Fibroblast of mammary gland (primary cell): ENCODE measurements around the gene BCL2.

Experiments
- DNase-seq: peaks from one replicate; pipeline ENCODE4 v3.0.0-alpha.2; 2010; ENCODE audit warnings: low read depth
- H3K4me3 ChIP-seq: 2 replicates; pipeline ENCODE4 v1.5.1; 2011; ENCODE audit warnings: low read depth, mild to moderate bottlenecking, low read length, moderate library complexity; ENCODE audit not compliant: control insufficient read depth
- TF ChIP-seq, protein P1 (sequence below): conservative IDR thresholded peaks from 2 replicates; pipeline ENCODE4 v1.5.1; 2011; ENCODE audit warnings: low read depth, low read length, inconsistent platforms; ENCODE audit not compliant: control insufficient read depth, insufficient read depth

Gene BCL2

GRCh38 chr18:63131959-63132818, 187.4 kb downstream of the BCL2 start:
- TF ChIP-seq, protein P1, sequence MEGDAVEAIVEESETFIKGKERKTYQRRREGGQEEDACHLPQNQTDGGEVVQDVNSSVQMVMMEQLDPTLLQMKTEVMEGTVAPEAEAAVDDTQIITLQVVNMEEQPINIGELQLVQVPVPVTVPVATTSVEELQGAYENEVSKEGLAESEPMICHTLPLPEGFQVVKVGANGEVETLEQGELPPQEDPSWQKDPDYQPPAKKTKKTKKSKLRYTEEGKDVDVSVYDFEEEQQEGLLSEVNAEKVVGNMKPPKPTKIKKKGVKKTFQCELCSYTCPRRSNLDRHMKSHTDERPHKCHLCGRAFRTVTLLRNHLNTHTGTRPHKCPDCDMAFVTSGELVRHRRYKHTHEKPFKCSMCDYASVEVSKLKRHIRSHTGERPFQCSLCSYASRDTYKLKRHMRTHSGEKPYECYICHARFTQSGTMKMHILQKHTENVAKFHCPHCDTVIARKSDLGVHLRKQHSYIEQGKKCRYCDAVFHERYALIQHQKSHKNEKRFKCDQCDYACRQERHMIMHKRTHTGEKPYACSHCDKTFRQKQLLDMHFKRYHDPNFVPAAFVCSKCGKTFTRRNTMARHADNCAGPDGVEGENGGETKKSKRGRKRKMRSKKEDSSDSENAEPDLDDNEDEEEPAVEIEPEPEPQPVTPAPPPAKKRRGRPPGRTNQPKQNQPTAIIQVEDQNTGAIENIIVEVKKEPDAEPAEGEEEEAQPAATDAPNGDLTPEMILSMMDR, result no peak
- DNase-seq, result no peak
- H3K4me3 ChIP-seq, result no peak overlapping the region

DNA sequence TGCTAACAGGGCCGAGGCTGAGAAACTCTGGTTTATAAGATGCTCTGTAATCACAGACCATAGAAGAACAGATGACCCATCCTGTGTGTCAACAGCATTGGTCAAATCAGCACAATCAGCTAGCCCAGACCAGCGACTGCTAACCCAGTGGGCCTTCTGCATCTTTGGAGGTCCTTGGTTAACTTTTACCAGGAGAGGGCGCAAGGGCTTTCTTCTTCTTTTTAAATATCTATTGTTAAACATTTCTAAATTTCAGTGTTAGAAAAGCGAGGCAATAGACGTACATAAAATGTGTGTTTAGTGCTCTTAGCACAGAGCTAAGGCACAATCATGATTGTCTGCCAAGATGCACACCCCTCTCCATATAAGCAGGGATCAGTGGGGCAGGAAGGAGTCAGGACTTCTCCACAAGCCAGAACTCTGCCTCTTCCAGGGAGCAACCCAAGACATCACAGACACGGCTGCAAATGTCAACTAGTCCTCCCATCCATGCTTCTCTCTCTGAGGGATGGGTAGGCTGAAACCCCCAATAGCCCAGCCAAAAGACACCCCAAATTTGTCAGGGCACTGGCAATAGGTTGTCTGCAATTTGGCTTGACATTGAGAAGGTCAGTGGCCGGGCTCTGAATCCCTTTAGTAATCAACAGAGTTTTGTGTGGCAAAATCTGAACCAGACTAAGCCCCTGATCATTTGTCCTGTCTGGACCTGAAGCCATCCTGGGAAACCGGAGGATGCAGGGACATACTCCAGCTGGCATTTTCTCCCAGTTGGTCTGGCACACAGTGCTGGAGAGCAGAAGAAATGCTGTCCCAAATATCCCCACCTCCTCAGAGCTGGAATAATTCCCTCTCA, 188.2 kb downstream of the BCL2 start:
- TF ChIP-seq, protein P1, result peak; percentile 63

GRCh38 chr18:63130176-63130575, 189.4 kb downstream of the BCL2 start:
- TF ChIP-seq, protein P1, result no peak
- no peak overlapping the region for H3K4me3 ChIP-seq
- no peak for DNase-seq

More for the DNA sequence above, 188.2 kb downstream of the BCL2 start:
- peak; percentile 72 for DNase-seq
- H3K4me3 ChIP-seq, result no peak overlapping the region

DNA sequence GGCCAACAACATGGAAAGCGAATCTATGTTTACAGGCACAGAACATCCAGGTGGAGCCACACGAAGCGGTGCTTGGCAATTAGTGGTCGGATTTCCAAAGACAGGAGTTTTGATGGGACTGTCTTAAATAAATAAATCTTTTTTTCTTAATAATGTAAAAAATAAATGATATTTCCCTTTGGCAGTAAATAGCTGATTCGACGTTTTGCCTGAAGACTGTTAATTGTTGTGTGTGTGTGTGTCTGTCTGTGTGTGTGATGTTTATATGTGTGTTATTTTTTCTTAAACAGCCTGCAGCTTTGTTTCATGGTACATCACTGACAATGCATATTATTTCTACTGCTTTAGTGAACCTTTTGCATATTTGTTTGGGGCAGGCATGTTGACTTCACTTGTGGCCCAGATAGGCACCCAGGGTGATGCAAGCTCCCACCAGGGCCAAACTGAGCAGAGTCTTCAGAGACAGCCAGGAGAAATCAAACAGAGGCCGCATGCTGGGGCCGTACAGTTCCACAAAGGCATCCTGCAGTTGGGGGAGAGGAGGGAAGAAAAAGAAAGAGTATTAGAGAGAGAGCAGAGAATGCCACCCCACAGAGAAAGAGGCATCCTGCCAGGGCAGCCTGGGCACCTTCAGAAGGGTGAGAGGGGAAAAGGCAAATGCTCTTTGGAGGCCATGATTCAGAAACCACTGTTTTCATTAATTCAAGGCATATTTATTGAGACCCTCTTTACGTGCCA, 191.2 kb downstream of the BCL2 start:
- DNase-seq, result no peak
- TF ChIP-seq, protein P1, result no peak
- no peak overlapping the region for H3K4me3 ChIP-seq

- H3K4me3 ChIP-seq, result no peak overlapping the region
- DNase-seq, result no peak
- TF ChIP-seq, protein P1, result no peak
Measured at GRCh38 chr18:63126134-63127069, 193.2 kb downstream of the BCL2 start.

DNA sequence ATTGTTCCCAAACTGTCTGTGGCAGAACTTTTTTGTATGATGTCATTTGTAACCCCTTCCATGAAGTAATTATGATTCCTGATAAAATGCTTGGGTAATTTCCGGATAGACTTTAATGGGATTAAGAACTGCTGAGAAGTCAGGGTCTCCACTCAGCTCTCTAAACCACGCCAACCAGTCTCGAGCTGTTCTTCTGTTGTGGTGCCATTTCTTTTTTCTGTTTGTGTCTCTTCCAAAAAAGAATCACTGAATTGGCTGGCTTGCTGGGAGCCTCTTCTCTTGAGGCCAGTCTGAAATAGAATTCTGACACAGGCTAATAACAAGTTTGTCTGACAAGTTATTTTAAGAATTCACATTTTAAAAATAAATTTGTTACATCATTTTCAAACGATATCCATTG, 198.9 kb downstream of the BCL2 start:
- TF ChIP-seq, protein P1, result no peak
- DNase-seq, result no peak
- no peak overlapping the region for H3K4me3 ChIP-seq
